HepG2 (cell line): ENCODE results near the gene WDR54. TPM values are rescaled to one million over a fixed set of nuclear protein-coding genes. Genes with fewer than 3 reads are reported as not detected.

ENCODE experiments used
- FOSL2 ChIP-seq: sonication (generic); formaldehyde crosslinking; IDR thresholded peaks from 2 replicates; pipeline ENCODE4 v1.4.0; 2020; ENCODE audit warnings: missing genetic modification reagents
- HDAC1 ChIP-seq: sonication (generic); formaldehyde crosslinking; IDR thresholded peaks from 2 replicates; pipeline ENCODE4 v1.5.1; 2020; ENCODE audit warnings: mild to moderate bottlenecking, missing genetic modification reagents
- HNF4A ChIP-seq: sonication (generic); formaldehyde crosslinking; IDR thresholded peaks from 2 replicates; pipeline ENCODE4 v1.4.0; 2020; ENCODE audit warnings: missing genetic modification reagents
- MIER2 ChIP-seq: IDR thresholded peaks from 2 replicates; pipeline ENCODE4 v1.6.1; 2016; ENCODE audit warnings: missing biosample characterization, missing genetic modification reagents
- PHF20 ChIP-seq: sonication (generic); formaldehyde crosslinking; IDR thresholded peaks from 2 replicates; pipeline ENCODE4 v1.5.0; 2020; ENCODE audit warnings: mild to moderate bottlenecking, missing genetic modification reagents
- RCOR2 ChIP-seq: IDR thresholded peaks from 2 replicates; pipeline ENCODE4 v1.6.1; 2016; ENCODE audit warnings: missing biosample characterization, missing genetic modification reagents
- ZNF10 ChIP-seq: sonication (generic); formaldehyde crosslinking; IDR thresholded peaks from 2 replicates; pipeline ENCODE4 v1.4.0; 2020; ENCODE audit warnings: mild to moderate bottlenecking, low read depth, missing genetic modification reagents, borderline replicate concordance
- ZNF550 ChIP-seq: sonication (generic); formaldehyde crosslinking; IDR thresholded peaks from 2 replicates; pipeline ENCODE4 v1.4.0; 2020; ENCODE audit warnings: mild to moderate bottlenecking, missing genetic modification reagents, borderline replicate concordance
- ZNF740 ChIP-seq: sonication (generic); formaldehyde crosslinking; IDR thresholded peaks from 2 replicates; pipeline ENCODE4 v1.4.0; 2020; ENCODE audit warnings: missing genetic modification reagents
- ZNF792 ChIP-seq: IDR thresholded peaks from 2 replicates; pipeline ENCODE4 v1.6.1; 2016
- ZNF839 ChIP-seq: sonication (generic); formaldehyde crosslinking; IDR thresholded peaks from 2 replicates; pipeline ENCODE4 v1.4.0; 2020; ENCODE audit warnings: missing genetic modification reagents, mild to moderate bottlenecking, borderline replicate concordance
- polyA plus RNA-seq, 8 experiments: library from polyadenylated mRNA; depleted of rRNA in 3 of 8; stranded (reverse) in 7 of 8; unstranded in 1 of 8; fragments of >200 nt; fragmentation: Illumina TruSeq in 4 of 8; extraction: Trizol in 4 of 8; gene quantifications; 2 replicates each; pipeline versions ENCODE4 v1.2.1 to v1.2.3, GENCODE V29; 2011 to 2016; ENCODE audit warnings: low read depth in 4 of 8, missing spikeins in 1 of 8, mixed read lengths in 1 of 8; ENCODE audit not compliant: insufficient read depth in 1 of 8
- total RNA-seq, 5 experiments: library from RNA; depleted of rRNA; stranded (reverse); fragments of >200 nt; fragmentation: Illumina TruSeq; extraction: Trizol; gene quantifications; 2 replicates each; pipeline ENCODE4 v1.2.3, GENCODE V29; 2016; ENCODE audit warnings: low read depth in 1 of 5
- TF ChIP-seq, protein P1 (sequence below), 2 experiments: IDR thresholded peaks; 2 replicates each; pipeline ENCODE4 v1.6.1; 2011 to 2012; ENCODE audit warnings: low read length in 2 of 2, borderline replicate concordance in 1 of 2, low read depth in 1 of 2, mild to moderate bottlenecking in 1 of 2, moderate library complexity in 1 of 2
- TF ChIP-seq, protein P2 (sequence below): sonication (generic); formaldehyde crosslinking; IDR thresholded peaks from 2 replicates; pipeline ENCODE4; 2020; ENCODE audit warnings: missing genetic modification reagents, mild to moderate bottlenecking, borderline replicate concordance
- TF ChIP-seq, protein P3 (sequence below): sonication (generic); formaldehyde crosslinking; IDR thresholded peaks from 2 replicates; pipeline ENCODE4 v1.5.0; 2020; ENCODE audit warnings: mild to moderate bottlenecking, missing genetic modification reagents, borderline replicate concordance
- TF ChIP-seq, protein P4 (sequence below): sonication (generic); formaldehyde crosslinking; IDR thresholded peaks from 2 replicates; pipeline ENCODE4 v1.4.0; 2020; ENCODE audit warnings: missing genetic modification reagents

WDR54 gene
- total and polyA plus RNA-seq, 2 of the 13 experiments (the other 11 are each of a cell fraction or from before 2014, with no cell fraction given) = 2.0 to 17.3 TPM

- TF ChIP-seq HDAC1 (CRISPR knock-in tag) (peak; percentile 66; the same call in 1 of the 2 replicates), MIER2 (0 out of 2 replicates have a peak, but pooled peaks have one; percentile 51), ZNF839 (CRISPR knock-in tag) (peak; percentile 57; the same call in 1 of the 2 replicates), ZNF10 (CRISPR knock-in tag) (no peak), ZNF740 (CRISPR knock-in tag) (no peak), ZNF792 (CRISPR knock-in tag) (0 out of 2 replicates have a peak, but pooled peaks have one; percentile 23), PHF20 (CRISPR knock-in tag) (0 out of 2 replicates have a peak, but pooled peaks have one; percentile 12), RCOR2 (peak; percentile 60; the same call in 1 of the 2 replicates), ZNF550 (CRISPR knock-in tag) (0 out of 2 replicates have a peak, but pooled peaks have one; percentile 59), FOSL2 (CRISPR knock-in tag) (peak; percentile 20; the same call in 1 of the 2 replicates), HNF4A (CRISPR knock-in tag) (peak; percentile 76)
- TF ChIP-seq, protein P1, sequence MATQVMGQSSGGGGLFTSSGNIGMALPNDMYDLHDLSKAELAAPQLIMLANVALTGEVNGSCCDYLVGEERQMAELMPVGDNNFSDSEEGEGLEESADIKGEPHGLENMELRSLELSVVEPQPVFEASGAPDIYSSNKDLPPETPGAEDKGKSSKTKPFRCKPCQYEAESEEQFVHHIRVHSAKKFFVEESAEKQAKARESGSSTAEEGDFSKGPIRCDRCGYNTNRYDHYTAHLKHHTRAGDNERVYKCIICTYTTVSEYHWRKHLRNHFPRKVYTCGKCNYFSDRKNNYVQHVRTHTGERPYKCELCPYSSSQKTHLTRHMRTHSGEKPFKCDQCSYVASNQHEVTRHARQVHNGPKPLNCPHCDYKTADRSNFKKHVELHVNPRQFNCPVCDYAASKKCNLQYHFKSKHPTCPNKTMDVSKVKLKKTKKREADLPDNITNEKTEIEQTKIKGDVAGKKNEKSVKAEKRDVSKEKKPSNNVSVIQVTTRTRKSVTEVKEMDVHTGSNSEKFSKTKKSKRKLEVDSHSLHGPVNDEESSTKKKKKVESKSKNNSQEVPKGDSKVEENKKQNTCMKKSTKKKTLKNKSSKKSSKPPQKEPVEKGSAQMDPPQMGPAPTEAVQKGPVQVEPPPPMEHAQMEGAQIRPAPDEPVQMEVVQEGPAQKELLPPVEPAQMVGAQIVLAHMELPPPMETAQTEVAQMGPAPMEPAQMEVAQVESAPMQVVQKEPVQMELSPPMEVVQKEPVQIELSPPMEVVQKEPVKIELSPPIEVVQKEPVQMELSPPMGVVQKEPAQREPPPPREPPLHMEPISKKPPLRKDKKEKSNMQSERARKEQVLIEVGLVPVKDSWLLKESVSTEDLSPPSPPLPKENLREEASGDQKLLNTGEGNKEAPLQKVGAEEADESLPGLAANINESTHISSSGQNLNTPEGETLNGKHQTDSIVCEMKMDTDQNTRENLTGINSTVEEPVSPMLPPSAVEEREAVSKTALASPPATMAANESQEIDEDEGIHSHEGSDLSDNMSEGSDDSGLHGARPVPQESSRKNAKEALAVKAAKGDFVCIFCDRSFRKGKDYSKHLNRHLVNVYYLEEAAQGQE (IDR thresholded peaks at IDR 0.05; ENCODE audit: borderline replicate concordance in 1 of 2, low read depth in 1 of 2, low read length in 2 of 2) = 0 out of 4 replicates have a peak, but pooled peaks of 1 of the 2 experiments have one; percentile 40
- TF ChIP-seq, protein P2, sequence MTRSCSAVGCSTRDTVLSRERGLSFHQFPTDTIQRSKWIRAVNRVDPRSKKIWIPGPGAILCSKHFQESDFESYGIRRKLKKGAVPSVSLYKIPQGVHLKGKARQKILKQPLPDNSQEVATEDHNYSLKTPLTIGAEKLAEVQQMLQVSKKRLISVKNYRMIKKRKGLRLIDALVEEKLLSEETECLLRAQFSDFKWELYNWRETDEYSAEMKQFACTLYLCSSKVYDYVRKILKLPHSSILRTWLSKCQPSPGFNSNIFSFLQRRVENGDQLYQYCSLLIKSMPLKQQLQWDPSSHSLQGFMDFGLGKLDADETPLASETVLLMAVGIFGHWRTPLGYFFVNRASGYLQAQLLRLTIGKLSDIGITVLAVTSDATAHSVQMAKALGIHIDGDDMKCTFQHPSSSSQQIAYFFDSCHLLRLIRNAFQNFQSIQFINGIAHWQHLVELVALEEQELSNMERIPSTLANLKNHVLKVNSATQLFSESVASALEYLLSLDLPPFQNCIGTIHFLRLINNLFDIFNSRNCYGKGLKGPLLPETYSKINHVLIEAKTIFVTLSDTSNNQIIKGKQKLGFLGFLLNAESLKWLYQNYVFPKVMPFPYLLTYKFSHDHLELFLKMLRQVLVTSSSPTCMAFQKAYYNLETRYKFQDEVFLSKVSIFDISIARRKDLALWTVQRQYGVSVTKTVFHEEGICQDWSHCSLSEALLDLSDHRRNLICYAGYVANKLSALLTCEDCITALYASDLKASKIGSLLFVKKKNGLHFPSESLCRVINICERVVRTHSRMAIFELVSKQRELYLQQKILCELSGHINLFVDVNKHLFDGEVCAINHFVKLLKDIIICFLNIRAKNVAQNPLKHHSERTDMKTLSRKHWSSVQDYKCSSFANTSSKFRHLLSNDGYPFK (CRISPR knock-in tag) = peak; percentile 48; the same call in 1 of the 2 replicates
- TF ChIP-seq, protein P3, sequence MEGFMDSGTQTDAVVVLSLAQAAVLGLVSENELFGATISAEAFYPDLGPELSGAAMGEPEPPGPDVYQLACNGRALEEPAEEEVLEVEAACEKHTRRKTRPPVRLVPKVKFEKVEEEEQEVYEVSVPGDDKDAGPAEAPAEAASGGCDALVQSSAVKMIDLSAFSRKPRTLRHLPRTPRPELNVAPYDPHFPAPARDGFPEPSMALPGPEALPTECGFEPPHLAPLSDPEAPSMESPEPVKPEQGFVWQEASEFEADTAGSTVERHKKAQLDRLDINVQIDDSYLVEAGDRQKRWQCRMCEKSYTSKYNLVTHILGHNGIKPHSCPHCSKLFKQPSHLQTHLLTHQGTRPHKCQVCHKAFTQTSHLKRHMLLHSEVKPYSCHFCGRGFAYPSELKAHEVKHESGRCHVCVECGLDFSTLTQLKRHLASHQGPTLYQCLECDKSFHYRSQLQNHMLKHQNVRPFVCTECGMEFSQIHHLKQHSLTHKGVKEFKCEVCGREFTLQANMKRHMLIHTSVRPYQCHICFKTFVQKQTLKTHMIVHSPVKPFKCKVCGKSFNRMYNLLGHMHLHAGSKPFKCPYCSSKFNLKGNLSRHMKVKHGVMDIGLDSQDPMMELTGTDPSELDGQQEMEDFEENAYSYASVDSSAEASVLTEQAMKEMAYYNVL (CRISPR knock-in tag) = 0 out of 2 replicates have a peak, but pooled peaks have one; percentile 37
- TF ChIP-seq, protein P4, sequence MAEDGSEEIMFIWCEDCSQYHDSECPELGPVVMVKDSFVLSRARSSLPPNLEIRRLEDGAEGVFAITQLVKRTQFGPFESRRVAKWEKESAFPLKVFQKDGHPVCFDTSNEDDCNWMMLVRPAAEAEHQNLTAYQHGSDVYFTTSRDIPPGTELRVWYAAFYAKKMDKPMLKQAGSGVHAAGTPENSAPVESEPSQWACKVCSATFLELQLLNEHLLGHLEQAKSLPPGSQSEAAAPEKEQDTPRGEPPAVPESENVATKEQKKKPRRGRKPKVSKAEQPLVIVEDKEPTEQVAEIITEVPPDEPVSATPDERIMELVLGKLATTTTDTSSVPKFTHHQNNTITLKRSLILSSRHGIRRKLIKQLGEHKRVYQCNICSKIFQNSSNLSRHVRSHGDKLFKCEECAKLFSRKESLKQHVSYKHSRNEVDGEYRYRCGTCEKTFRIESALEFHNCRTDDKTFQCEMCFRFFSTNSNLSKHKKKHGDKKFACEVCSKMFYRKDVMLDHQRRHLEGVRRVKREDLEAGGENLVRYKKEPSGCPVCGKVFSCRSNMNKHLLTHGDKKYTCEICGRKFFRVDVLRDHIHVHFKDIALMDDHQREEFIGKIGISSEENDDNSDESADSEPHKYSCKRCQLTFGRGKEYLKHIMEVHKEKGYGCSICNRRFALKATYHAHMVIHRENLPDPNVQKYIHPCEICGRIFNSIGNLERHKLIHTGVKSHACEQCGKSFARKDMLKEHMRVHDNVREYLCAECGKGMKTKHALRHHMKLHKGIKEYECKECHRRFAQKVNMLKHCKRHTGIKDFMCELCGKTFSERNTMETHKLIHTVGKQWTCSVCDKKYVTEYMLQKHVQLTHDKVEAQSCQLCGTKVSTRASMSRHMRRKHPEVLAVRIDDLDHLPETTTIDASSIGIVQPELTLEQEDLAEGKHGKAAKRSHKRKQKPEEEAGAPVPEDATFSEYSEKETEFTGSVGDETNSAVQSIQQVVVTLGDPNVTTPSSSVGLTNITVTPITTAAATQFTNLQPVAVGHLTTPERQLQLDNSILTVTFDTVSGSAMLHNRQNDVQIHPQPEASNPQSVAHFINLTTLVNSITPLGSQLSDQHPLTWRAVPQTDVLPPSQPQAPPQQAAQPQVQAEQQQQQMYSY (CRISPR knock-in tag) = no peak
These were observed 8.4 kb upstream of the WDR54 start (continued) for GRCh38 chr2:74413001-74413698.
